ENCODE results near the gene NRIP3. TPM values are rescaled to one million over a fixed set of nuclear protein-coding genes. Genes with fewer than 3 reads are reported as not detected.
A peak's percentile ranks its signal among the peaks of the same experiment; 100 is the strongest.
"Not testable (repeated sequence)": the region's sequence is repeated elsewhere in the genome, so short reads cannot be mapped to it uniquely, and the experiment has no call there.

NRIP3 gene
- polyA plus RNA-seq, 1 experiment: 4.7 TPM

GRCh38 chr11:9017773-9018172, 14.0 kb upstream of the NRIP3 start:
- ChIA-PET CTCF (interaction anchor here (1.2 to 7.6 kb wide), 5 partner anchors 9 to 489 kb away, joined by 3 to 88 read pairs (median 16); partner anchors contain the start of gene NRIP3), POLR2A (no interaction called here)
- Histone ChIP-seq H3K4me3 (ENCODE audit: low read depth, low read length) (no peak overlapping the region), H3K27me3 (ENCODE audit: control insufficient read depth, insufficient read depth, low read length) (no peaks in the 10 kb centered on the region; the same call in 1 of the 2 replicates), H3K36me3 (ENCODE audit: control insufficient read depth, insufficient read depth, low read length) (no peaks in the 10 kb centered on the region)
- DNase-seq (ENCODE audit: low read depth): no peak
- TF ChIP-seq CTCF (IDR thresholded peaks at IDR 0.05; ENCODE audit: insufficient read depth, low read depth, low read length): no peak

DNA sequence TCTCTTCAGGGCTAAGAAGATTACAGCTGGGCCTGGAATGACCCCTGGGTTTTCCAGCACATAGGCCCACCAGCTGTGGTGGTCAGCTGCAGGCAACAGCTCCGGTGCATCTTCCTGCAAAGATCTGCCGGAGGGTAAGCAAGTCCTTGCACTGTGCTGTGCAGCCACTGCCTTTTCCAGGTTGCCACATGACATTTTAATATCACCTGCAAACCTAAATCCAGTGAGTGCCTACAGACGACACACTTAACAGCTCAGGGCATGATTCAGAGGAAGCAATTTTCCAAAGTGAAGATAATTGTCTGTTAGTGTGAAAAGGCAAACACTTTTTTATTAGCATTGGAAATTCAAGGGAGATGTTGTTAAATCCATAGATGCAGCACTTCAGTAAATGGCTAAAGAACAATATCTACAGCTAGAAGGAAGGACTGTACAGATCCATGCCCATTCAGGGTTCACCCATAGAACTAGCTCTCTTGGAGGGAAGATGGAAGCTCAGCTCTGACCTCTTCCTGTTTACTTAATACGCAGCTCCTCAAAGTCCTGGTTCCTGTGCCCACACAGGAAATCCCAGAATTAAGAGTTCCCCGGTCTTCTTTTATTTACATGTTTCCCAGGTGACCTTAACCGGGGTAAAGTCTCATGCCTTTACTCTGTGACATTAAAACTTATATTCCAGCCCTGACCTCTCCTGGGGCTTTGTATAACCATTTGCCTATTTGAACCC, 13.3 kb upstream of the NRIP3 start:
- ChIA-PET POLR2A (interaction anchor here (0.6 kb wide), 1 partner anchor 336 kb away, joined by 4 read pairs; no protein-coding TSS in a partner anchor), CTCF (interaction anchor here (0.6 to 7.6 kb wide), 7 partner anchors 9 to 490 kb away, joined by 3 to 88 read pairs (median 5); partner anchors contain the start of gene NRIP3)
- H3K36me3 ChIP-seq (ENCODE audit: control insufficient read depth, insufficient read depth, low read length): no peaks in the 10 kb centered on the region
- DNase-seq (ENCODE audit: low read depth): no peak
- no peak for TF ChIP-seq CTCF (IDR thresholded peaks at IDR 0.05; ENCODE audit: insufficient read depth, low read depth, low read length)
- no peaks in the 10 kb centered on the region for H3K27me3 ChIP-seq (ENCODE audit: control insufficient read depth, insufficient read depth, low read length)
- no peak overlapping the region for H3K4me3 ChIP-seq (ENCODE audit: low read depth, low read length)

- peak; percentile 81 for TF ChIP-seq CTCF (IDR thresholded peaks at IDR 0.05; ENCODE audit: insufficient read depth, low read depth, low read length)
- POLR2A ChIA-PET: no interaction called here
- CTCF ChIA-PET: interaction anchor here (0.7 to 7.6 kb wide), 25 partner anchors 10 to 501 kb away, joined by 3 to 88 read pairs (median 6); partner anchors contain the start of genes NRIP3 and SCUBE2
- no peaks in the 10 kb centered on the region for H3K36me3 ChIP-seq (ENCODE audit: control insufficient read depth, insufficient read depth, low read length)
- H3K27me3 ChIP-seq (ENCODE audit: control insufficient read depth, insufficient read depth, low read length): no peaks in the 10 kb centered on the region
- DNase-seq (ENCODE audit: low read depth): no peak
- no peak overlapping the region for H3K4me3 ChIP-seq (ENCODE audit: low read depth, low read length)
Observed at GRCh38 chr11:9015677-9016076, 11.9 kb upstream of the NRIP3 start.

GRCh38 chr11:9014826-9015225, 11.0 kb upstream of the NRIP3 start:
- TF ChIP-seq CTCF (IDR thresholded peaks at IDR 0.05; ENCODE audit: insufficient read depth, low read depth, low read length): no peak
- CTCF ChIA-PET: interaction anchor here (0.7 to 7.6 kb wide), 19 partner anchors 9 to 492 kb away, joined by 3 to 88 read pairs (median 8); partner anchors contain the start of gene NRIP3
- no peak for DNase-seq (ENCODE audit: low read depth)
- H3K36me3 ChIP-seq (ENCODE audit: control insufficient read depth, insufficient read depth, low read length): no peaks in the 10 kb centered on the region
- H3K4me3 ChIP-seq (ENCODE audit: low read depth, low read length): no peak overlapping the region
- POLR2A ChIA-PET: no interaction called here
- H3K27me3 ChIP-seq (ENCODE audit: control insufficient read depth, insufficient read depth, low read length): no peaks in the 10 kb centered on the region

DNA sequence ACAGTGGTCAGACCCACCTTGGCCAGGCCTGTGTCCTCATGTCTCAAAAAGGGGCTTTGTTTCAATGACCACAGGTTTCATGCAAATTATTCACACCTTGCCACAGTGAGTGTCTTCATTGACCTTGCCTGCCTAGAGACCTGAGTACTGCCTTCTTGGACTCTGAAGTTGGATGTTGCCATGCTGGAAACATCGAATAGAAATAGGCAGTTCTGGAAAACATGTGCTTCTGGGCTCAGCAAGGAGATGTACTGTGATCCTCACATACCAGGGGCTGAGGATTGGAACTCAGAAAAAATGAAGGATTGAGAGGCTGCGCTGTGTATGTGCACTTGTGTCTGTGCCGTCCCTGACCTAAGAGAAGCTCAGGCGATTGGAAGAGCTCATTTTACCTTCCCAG, 9.6 kb upstream of the NRIP3 start:
- ChIA-PET POLR2A (no interaction called here), CTCF (interaction anchor here (1.4 to 7.6 kb wide), 6 partner anchors 13 to 494 kb away, joined by 5 to 88 read pairs (median 14); no protein-coding TSS in a partner anchor)
- Histone ChIP-seq H3K27me3 (ENCODE audit: control insufficient read depth, insufficient read depth, low read length) (no peaks in the 10 kb centered on the region), H3K36me3 (ENCODE audit: control insufficient read depth, insufficient read depth, low read length) (no peaks in the 10 kb centered on the region), H3K4me3 (ENCODE audit: low read depth, low read length) (no peak overlapping the region)
- DNase-seq (ENCODE audit: low read depth): no peak
- TF ChIP-seq CTCF (IDR thresholded peaks at IDR 0.05; ENCODE audit: insufficient read depth, low read depth, low read length): no peak

DNA sequence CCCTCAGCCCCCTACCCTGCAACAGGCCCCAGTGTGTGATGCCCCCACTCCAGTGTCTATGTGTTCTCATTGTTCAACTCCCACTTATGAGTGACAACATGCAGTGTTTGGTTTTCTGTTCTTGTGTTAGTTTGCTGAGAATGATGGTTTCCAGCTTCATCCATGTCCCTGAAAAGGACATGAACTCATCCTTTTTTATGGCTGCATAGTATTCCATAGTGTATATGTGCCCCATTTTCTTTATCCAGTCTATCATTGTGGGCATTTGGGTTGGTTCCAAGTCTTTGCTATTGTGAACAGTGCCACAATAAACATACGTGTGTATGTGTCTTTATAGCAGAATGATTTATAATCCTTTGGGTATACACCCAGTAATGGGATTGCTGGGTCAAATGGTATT, 5.7 kb upstream of the NRIP3 start:
- H3K36me3 ChIP-seq (ENCODE audit: control insufficient read depth, insufficient read depth, low read length); H3K4me3 ChIP-seq (ENCODE audit: low read depth, low read length); POLR2A ChIA-PET; H3K27me3 ChIP-seq (ENCODE audit: control insufficient read depth, insufficient read depth, low read length); DNase-seq (ENCODE audit: low read depth): not testable (repeated sequence)
- CTCF ChIA-PET: interaction anchor here (0.9 kb wide), 1 partner anchor 9 kb away, joined by 3 read pairs; no protein-coding TSS in a partner anchor

Data from BJ (cell line).